ENCODE data around the gene IL10. TPM values are rescaled to one million over a fixed set of nuclear protein-coding genes. Genes with fewer than 3 reads are reported as not detected.
A peak's percentile ranks its signal among the peaks of the same experiment; 100 is the strongest.

IL10 gene
- not detected for polyA plus RNA-seq (2013, experiment 1 of 2; ENCODE audit: insufficient read length)
- not detected for polyA plus RNA-seq (2013, experiment 2 of 2; ENCODE audit: insufficient read length)

DNA sequence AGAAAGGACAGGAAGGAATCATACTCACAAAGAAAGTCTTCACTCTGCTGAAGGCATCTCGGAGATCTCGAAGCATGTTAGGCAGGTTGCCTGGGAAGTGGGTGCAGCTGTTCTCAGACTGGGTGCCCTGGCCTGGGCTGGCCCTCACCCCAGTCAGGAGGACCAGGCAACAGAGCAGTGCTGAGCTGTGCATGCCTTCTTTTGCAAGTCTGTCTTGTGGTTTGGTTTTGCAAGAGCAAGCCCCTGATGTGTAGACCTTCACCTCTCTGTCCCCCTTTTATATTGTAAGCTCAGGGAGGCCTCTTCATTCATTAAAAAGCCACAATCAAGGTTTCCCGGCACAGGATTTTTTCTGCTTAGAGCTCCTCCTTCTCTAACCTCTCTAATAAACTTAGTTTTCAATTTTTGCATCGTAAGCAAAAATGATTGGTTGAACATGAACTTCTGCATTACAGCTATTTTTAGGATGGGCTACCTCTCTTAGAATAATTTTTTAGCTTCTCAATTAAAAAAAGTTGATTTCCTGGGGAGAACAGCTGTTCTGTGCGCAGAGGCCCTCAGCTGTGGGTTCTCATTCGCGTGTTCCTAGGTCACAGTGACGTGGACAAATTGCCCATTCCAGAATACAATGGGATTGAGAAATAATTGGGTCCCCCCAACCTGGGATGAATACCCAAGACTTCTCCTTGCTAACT lies at the start of gene IL10:
TSS of gene IL10 (minus strand) at position 252 of the 695 bp plus-strand sequence. CDS start at position 193, 59 bp downstream.
- DNase-seq = no peak

DNA sequence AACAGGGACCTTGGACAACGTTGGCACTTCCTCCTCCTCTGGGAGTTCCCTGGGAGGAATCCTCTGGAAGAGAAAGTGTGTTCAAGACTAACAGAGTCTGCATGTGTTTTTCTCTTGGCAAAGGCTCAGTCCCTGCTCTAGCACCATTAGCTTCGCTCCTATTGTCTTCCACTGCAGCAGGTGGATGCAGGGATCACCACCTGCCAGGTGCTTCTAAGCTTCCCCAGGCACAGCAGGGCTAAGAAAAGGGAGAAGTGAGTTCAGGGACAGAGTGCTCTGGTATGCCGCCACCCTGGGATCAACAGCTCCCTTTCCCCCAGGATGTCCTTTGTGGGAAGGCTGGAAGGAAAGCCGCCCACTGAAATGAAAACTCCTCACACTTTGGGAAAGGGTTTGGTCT lies 49.2 kb upstream of the IL10 start:
- no peak for DNase-seq

- DNase-seq = no peak
Measured at GRCh38 chr1:206816390-206817287, 44.3 kb upstream of the IL10 start.

GRCh38 chr1:206814716-206815341 lies 42.5 kb upstream of the IL10 start:
- DNase-seq = peak; percentile 34

- DNase-seq = no peak
Measured at GRCh38 chr1:206812471-206812870, 40.2 kb upstream of the IL10 start.

- DNase-seq = peak; percentile 34
Measured at GRCh38 chr1:206809504-206810084, 37.3 kb upstream of the IL10 start.

GRCh38 chr1:206808615-206809014 lies 36.3 kb upstream of the IL10 start:
- DNase-seq = peak; percentile 30

- no peak for DNase-seq
Measured at GRCh38 chr1:206805357-206805756, 33.1 kb upstream of the IL10 start.

DNA sequence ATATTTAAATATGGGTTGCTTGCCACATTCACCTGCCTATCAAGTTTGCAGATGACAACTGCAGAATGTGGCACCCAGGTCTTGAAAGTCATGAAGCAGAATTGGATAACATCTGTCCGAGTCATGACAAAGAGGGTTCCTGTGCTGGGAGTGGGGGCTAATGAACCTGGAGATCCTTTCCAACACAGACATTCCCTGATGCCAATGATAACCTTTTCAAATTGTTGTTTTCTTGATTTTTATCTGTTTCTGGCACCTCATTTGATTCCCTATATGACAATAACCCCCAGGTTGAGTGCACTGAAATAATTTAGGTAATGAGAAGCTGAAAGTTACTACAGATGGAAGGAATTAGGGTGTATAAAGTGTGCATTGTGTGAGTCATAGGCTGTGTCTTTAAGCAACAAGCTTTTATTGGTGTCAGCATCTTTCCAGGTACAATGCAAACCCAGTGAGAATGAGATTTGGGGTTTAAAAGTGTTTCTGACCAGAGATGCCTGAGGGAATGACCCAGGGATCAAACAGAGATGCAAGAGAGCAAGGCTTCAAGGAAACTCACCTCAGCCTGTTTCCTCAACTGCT lies 32.0 kb upstream of the IL10 start:
- no peak for DNase-seq

- no peak for DNase-seq
Measured at GRCh38 chr1:206803221-206803730, 31.0 kb upstream of the IL10 start.

DNA sequence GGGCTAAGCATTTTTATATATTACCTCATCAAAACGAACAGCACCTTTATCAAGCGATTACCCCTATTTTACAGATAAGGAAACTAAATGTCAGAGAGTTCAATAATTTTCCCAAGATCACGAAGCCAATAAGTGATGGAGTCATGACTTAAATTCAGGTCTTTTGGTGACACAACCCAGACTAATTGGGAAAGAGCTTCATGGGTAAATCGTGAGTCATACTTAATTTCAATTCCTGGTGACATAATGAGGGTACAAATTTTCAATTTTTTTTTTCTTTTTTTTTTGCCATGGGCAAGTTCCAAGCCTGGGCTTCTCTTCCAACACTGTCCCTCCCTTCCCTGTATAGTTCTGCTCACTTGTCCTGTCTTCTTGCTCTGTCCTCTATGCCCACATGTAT lies 30.1 kb upstream of the IL10 start:
- DNase-seq = no peak

GRCh38 chr1:206801467-206801866 lies 29.2 kb upstream of the IL10 start:
- no peak for DNase-seq

DNA sequence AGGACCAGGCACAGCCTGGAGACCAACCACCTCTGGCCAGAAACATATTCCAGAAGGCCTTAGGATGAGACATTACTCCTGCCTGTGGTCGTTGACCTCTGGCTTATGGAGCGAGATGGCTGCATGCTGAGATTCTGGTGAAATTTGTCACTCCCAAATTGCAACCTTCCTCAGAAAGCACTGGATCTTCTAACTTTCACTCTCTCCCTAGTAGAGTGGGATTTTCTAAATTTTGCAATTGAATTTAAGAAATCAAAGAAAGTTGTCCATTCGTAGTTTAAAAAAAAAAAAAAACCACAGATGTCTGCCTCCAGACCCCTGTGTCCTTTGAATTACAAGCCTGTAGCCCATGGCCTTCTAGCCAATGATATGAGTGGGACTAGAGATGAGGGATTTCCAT lies 28.6 kb upstream of the IL10 start:
- no peak for DNase-seq

DNA sequence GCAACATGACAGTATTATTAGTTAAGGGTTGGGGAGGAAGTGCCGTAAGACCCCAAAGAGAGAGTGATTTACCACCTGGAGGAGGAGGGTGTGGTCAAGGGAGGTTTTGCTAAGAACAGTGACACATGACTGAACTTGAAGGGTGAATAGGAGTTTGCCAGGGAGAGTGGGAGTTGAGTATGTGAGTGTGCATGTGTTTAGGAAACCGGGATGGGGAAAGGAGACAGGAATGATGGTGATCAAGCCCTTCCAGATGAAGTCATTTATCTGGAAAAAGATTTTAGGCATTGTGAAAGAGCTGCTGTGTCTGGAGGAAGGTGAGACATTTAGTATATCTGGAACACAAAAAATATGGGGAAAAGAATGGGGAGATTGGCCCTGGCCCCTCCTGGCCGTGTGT lies 28.1 kb upstream of the IL10 start:
- DNase-seq = no peak

DNA sequence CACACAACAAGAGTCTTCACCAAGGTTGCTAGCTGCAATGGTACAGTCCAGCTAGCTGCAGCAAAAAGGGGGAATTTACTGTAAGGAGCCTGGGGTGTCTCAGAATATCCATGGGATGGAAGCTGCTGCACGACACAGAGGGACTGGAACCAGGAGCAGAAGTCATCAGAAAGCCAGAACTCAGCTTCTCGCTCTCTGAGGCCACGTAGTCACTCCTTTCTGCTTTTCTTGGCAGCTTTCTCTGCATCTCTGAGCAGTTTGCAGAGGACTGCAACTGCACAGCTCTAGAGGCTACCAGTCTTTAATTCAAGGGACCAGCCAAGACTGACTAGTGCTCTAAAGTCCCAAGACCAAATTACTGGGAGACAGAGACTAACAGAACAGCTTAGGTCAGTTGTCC lies 27.0 kb upstream of the IL10 start:
- DNase-seq = no peak

- DNase-seq = no peak
Measured at GRCh38 chr1:206798384-206798996, 26.2 kb upstream of the IL10 start.

DNA sequence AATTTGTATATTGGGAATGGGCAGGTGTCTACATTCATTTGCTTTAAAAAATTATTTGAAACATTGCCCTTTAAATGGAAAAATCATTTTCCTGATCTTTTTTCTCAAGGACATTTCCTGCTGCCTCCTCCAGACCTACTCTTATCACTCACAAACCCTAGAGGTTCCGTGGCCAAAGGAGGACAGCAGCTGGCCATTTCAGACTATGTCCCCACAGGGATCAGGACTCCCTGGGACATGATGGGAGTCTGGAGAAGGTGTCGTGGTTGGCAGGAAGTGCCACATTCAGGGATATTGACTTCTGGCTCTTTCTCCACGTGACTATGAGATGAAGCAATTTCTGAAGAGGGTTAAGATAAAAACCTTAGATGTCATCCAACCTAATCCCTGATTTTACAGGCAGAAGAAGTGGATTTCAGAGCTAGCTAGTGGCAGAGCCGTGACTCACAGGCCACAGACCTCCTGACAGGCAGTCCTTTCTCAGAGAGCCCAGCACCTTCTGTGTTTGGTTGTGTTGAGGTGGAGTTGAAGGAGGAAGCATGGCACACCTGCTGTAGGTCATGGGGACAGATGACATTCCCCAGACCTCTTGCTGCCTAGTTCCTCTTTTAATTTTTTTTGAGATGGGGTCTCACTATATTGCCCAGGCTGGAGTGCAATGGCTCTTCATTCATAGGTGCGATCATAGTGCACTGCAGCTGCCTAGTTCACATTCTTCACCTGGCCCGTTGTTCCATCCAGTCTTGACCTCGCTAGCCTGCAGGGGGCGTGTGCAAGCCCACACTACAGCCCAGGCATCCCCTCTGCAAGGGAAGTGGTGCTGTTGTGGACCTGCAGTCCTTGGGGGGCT lies 25.5 kb upstream of the IL10 start:
- no peak for DNase-seq

GRCh38 chr1:206796981-206797402 lies 24.7 kb upstream of the IL10 start:
- DNase-seq = no peak

- no peak for DNase-seq
Measured at GRCh38 chr1:206796116-206796515, 23.8 kb upstream of the IL10 start.

DNA sequence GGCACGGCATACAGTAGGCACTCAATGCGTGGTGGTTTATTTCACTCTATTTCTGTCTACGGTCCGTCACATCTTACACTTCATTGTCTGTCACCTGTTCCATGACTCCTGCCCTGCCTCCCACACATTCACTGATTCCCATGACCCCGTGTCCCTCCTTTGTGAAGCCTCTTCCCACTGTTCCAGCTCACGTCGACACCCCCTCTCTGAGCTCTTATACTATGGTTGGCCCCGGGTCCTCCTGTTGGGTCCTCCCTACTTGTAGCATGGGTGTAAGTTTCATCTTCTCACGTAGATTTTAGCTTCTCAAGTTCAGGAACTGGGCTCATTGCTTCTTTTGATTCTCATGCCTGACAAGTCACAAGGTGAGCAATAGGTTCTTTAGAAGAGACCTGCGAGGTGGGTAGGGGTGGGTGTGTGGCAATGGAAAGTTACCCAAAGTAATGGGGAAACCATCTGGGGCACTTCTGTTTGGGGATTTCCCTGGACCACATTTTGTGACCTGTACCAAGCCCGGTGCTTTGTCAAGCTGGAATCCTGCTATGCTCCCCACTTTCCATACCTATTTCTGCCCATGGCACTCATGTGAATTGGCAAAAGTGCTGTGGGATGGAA lies 22.1 kb upstream of the IL10 start:
- no peak for DNase-seq
